ENCODE results near the gene SPACA1. TPM values are rescaled to one million over a fixed set of nuclear protein-coding genes. Genes with fewer than 3 reads are reported as not detected.

Gene SPACA1
- total and polyA plus RNA-seq, 2 of the 8 experiments (the other 6 are each of a cell fraction or from before 2014, with no cell fraction given), result not detected

GRCh38 chr6:88115307-88115706 is 67.7 kb downstream of the SPACA1 start:
- TF ChIP-seq TEAD4 (IDR thresholded peaks at IDR 0.05; ENCODE audit: low read depth, low read length), result no peak
- H3K14ac ChIP-seq (ENCODE audit: insufficient read length), result no peak overlapping the region
- H3K56ac ChIP-seq (replicated peaks; ENCODE audit: insufficient read length, low read depth, low read length), result no peak overlapping the region
- no peaks in the 10 kb centered on the region for H3K23me2 ChIP-seq (ENCODE audit: low read depth, low read length)
- no peaks in the 10 kb centered on the region for H3K36me3 ChIP-seq (ENCODE audit: control insufficient read depth in 2 of 4, insufficient read depth in 4 of 4, low read length in 3 of 4)
- no peak overlapping the region for H2BK12ac ChIP-seq (ENCODE audit: low read depth, low read length)
- DNase-seq (ENCODE audit: low read depth in 1 of 2, low spot score in 2 of 2) (no peak), FAIRE-seq (no peak)
- no peaks in the 10 kb centered on the region for H4K20me1 ChIP-seq (replicated peaks in 1 of 2; ENCODE audit: control insufficient read depth in 1 of 2, insufficient read depth in 2 of 2, low read length in 2 of 2)
- ChIA-PET CTCF (ENCODE audit: partially characterized antibody) (interaction anchor here (0.6 kb wide), 1 partner anchor 738 kb away, joined by 3 read pairs; no protein-coding TSS in a partner anchor), POLR2A (ENCODE audit: partially characterized antibody) (no interaction called here)
- H4K91ac ChIP-seq (replicated peaks; ENCODE audit: insufficient read length, low read length), result no peak overlapping the region
- no peak overlapping the region for H4K8ac ChIP-seq (ENCODE audit: extremely low read depth, insufficient read depth, low read length)
- no peak overlapping the region for H2AFZ ChIP-seq (ENCODE audit: low read length)
- H3K23ac ChIP-seq (ENCODE audit: insufficient read length), result no peak overlapping the region
- WGBS, 2 experiments (ENCODE audit: extremely low coverage in 1 of 2, insufficient coverage in 1 of 2, insufficient read length in 1 of 2, insufficient replicate concordance in 2 of 2, low coverage in 1 of 2, low lambda C conversion rate in 2 of 2, missing lambda C conversion rate in 1 of 2), result 50% methylated on average over 2 of the region's 2 CpGs; no CpG with 5 or more reads in 1 of the 2 experiments
- no peak overlapping the region for H2AK5ac ChIP-seq (ENCODE audit: low read depth, low read length)
- no peak overlapping the region for H3K4me3 ChIP-seq (ENCODE audit: extremely low read depth in 1 of 4, insufficient read depth in 2 of 4, low read depth in 3 of 4, low read length in 4 of 4)
- H3K79me1 ChIP-seq (ENCODE audit: low read depth, low read length), result no peaks in the 10 kb centered on the region
- H2BK20ac ChIP-seq (ENCODE audit: low read length), result no peak overlapping the region
- H2BK120ac ChIP-seq (replicated peaks; ENCODE audit: low read depth, low read length), result no peak overlapping the region
- H2BK15ac ChIP-seq (ENCODE audit: low read length), result no peak overlapping the region
- no peak overlapping the region for H3K9ac ChIP-seq (replicated peaks in 1 of 4; ENCODE audit: extremely low read depth in 1 of 4, low read depth in 3 of 4, low read length in 3 of 4)
- H3K18ac ChIP-seq (ENCODE audit: extremely low read depth, low read length), result no peak overlapping the region
- no peaks in the 10 kb centered on the region for H3K9me3 ChIP-seq (ENCODE audit: insufficient read depth in 2 of 2, low read depth in 1 of 2, low read length in 1 of 2)
- H3K4ac ChIP-seq (replicated peaks; ENCODE audit: insufficient read length, low read depth, low read length), result no peak overlapping the region
- peaks cover 0 to 4% (median 0%) of the 10 kb centered on the region in 4 experiments; a peak in 1 of 7 replicates for H3K4me1 ChIP-seq (replicated peaks in 1 of 4; ENCODE audit: control insufficient read depth in 3 of 4, insufficient read depth in 4 of 4, low read length in 3 of 4)
- H3K79me2 ChIP-seq (ENCODE audit: control insufficient read depth in 1 of 2, insufficient read depth in 2 of 2, low read length in 2 of 2), result no peaks in the 10 kb centered on the region
- no peak overlapping the region for H3K4me2 ChIP-seq (ENCODE audit: insufficient read depth in 1 of 2, low read depth in 2 of 2, low read length in 2 of 2)
- no peak overlapping the region for H2BK5ac ChIP-seq (ENCODE audit: low read depth, low read length)
- no peak overlapping the region for H4K5ac ChIP-seq (ENCODE audit: insufficient read length, low read depth, low read length)
- H3K27me3 ChIP-seq (replicated peaks in 1 of 4; ENCODE audit: control insufficient read depth in 3 of 4, extremely low read depth in 1 of 4, insufficient read depth in 3 of 4, low read length in 3 of 4), result no peaks in the 10 kb centered on the region
- H3K27ac ChIP-seq (ENCODE audit: low read depth, low read length), result no peak overlapping the region

Data from H1 (cell line).